Measurements from ENCODE around the gene CDCA4.

DNA sequence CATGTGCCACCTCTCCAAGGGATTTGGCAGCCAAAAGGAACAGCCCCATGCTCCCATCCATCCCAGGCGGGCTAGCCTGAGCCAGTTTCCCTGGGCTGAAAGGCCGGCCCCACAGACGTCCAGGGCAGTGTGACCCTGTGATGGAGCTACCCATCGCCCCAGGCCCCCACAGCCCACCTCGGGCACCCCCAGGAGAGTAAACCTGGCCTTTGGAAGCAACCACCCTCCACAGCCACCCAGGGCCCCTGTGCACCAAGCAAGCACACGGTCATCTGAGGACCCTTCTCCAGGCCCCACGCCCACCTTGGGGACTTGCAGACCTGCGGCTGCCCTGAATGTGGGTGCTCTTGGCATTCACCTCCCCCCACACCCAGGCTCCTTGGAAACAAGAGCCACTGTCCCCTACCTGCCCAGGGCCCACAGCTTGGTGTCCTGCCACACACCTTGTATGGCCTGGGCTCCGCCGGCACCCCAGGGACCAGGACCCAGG lies 51.1 kb downstream of the CDCA4 start:
- TF ChIP-seq, protein P1, sequence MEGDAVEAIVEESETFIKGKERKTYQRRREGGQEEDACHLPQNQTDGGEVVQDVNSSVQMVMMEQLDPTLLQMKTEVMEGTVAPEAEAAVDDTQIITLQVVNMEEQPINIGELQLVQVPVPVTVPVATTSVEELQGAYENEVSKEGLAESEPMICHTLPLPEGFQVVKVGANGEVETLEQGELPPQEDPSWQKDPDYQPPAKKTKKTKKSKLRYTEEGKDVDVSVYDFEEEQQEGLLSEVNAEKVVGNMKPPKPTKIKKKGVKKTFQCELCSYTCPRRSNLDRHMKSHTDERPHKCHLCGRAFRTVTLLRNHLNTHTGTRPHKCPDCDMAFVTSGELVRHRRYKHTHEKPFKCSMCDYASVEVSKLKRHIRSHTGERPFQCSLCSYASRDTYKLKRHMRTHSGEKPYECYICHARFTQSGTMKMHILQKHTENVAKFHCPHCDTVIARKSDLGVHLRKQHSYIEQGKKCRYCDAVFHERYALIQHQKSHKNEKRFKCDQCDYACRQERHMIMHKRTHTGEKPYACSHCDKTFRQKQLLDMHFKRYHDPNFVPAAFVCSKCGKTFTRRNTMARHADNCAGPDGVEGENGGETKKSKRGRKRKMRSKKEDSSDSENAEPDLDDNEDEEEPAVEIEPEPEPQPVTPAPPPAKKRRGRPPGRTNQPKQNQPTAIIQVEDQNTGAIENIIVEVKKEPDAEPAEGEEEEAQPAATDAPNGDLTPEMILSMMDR (IDR thresholded peaks at IDR 0.05): no peak
- no peak for TF ChIP-seq POLR2A (IDR thresholded peaks at IDR 0.05)
- no peak for TF ChIP-seq EP300 (IDR thresholded peaks at IDR 0.05)

All from tibial nerve (tissue), 4 donors.